Esophagus muscularis mucosa (tissue), 4 donors: Measurements from ENCODE around the gene MCAM.

Experiments used
- EP300 ChIP-seq: sonication (generic); formaldehyde crosslinking; IDR thresholded peaks from one replicate; pipeline ENCODE4 v1.6.1; 2017; ENCODE audit warnings: antibody characterized with exemption
- POLR2A ChIP-seq: fragments of 450-650 bp; IDR thresholded peaks from one replicate; pipeline ENCODE4 v1.6.1; 2017; ENCODE audit warnings: antibody characterized with exemption, moderate library complexity, mild to moderate bottlenecking, low read depth
- POLR2AphosphoS5 ChIP-seq, 2 donors: sonication (generic); formaldehyde crosslinking; IDR thresholded peaks; one replicate each; pipeline ENCODE4 v1.6.1; 2017; ENCODE audit warnings: antibody characterized with exemption in 2 of 2
- TF ChIP-seq, protein P1 (sequence below), 3 experiments: fragments of 200-600 bp in 2 of 3; fragments of 450-650 bp in 1 of 3; sonication (generic) in 2 of 3; IDR thresholded peaks; one replicate each; pipeline ENCODE4 v1.5.1; 2017 to 2019; ENCODE audit warnings: antibody characterized with exemption in 3 of 3, mild to moderate bottlenecking in 2 of 3, moderate library complexity in 1 of 3

GRCh38 chr11:119309411-119309810, 7.5 kb downstream of the MCAM start:
- TF ChIP-seq, protein P1, sequence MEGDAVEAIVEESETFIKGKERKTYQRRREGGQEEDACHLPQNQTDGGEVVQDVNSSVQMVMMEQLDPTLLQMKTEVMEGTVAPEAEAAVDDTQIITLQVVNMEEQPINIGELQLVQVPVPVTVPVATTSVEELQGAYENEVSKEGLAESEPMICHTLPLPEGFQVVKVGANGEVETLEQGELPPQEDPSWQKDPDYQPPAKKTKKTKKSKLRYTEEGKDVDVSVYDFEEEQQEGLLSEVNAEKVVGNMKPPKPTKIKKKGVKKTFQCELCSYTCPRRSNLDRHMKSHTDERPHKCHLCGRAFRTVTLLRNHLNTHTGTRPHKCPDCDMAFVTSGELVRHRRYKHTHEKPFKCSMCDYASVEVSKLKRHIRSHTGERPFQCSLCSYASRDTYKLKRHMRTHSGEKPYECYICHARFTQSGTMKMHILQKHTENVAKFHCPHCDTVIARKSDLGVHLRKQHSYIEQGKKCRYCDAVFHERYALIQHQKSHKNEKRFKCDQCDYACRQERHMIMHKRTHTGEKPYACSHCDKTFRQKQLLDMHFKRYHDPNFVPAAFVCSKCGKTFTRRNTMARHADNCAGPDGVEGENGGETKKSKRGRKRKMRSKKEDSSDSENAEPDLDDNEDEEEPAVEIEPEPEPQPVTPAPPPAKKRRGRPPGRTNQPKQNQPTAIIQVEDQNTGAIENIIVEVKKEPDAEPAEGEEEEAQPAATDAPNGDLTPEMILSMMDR (IDR thresholded peaks at IDR 0.05), result no peak
- TF ChIP-seq POLR2AphosphoS5 (IDR thresholded peaks at IDR 0.05), result no peak
- TF ChIP-seq EP300, result no peak
- TF ChIP-seq POLR2A, result no peak
